Liver (tissue), 9 donors: ENCODE measurements around the gene NOP9. TPM values are rescaled to one million over a fixed set of nuclear protein-coding genes. Genes with fewer than 3 reads are reported as not detected.

ENCODE experiments used
- DNase-seq: peaks from one replicate; pipeline ENCODE4 v3.0.0-alpha.2; 2017; ENCODE audit warnings: low spot score
- H3K27ac ChIP-seq, 2 donors: one replicate each; pipeline ENCODE4 v1.7.0; 2013; ENCODE audit warnings: inconsistent platforms in 2 of 2, low read length in 2 of 2, control low read depth in 1 of 2, low read depth in 1 of 2, mild to moderate bottlenecking in 1 of 2
- H3K27me3 ChIP-seq, 4 donors: one replicate each; pipeline versions ENCODE4 v1.6.1 to v1.7.0; 2013; ENCODE audit warnings: low read length in 3 of 4, inconsistent platforms in 1 of 4, mild to moderate bottlenecking in 1 of 4, moderate library complexity in 1 of 4; ENCODE audit not compliant: control insufficient read depth in 4 of 4, insufficient read depth in 4 of 4
- H3K36me3 ChIP-seq, 4 donors: one replicate each; pipeline versions ENCODE4 v1.6.1 to v1.7.0; 2013; ENCODE audit warnings: low read length in 3 of 4, mild to moderate bottlenecking in 3 of 4, low read depth in 1 of 4, moderate library complexity in 1 of 4; ENCODE audit not compliant: control insufficient read depth in 4 of 4, insufficient read depth in 3 of 4
- H3K4me1 ChIP-seq, 4 donors: one replicate each; pipeline versions ENCODE4 v1.6.1 to v1.7.0; 2013; ENCODE audit warnings: low read length in 3 of 4, mild to moderate bottlenecking in 3 of 4, moderate library complexity in 1 of 4; ENCODE audit not compliant: control insufficient read depth in 4 of 4, insufficient read depth in 4 of 4
- H3K4me3 ChIP-seq, 3 donors: one replicate each; pipeline versions ENCODE4 v1.6.1 to v1.7.0; 2013; ENCODE audit warnings: low read length in 3 of 3, control low read depth in 1 of 3, low read depth in 1 of 3, mild to moderate bottlenecking in 1 of 3
- H3K9ac ChIP-seq, 2 donors: one replicate each; pipeline ENCODE4 v1.7.0; 2013; ENCODE audit warnings: low read length in 2 of 2, mild to moderate bottlenecking in 2 of 2, moderate library complexity in 2 of 2, control low read depth in 1 of 2, low read depth in 1 of 2
- H3K9me3 ChIP-seq, 4 donors: one replicate each; pipeline versions ENCODE4 v1.6.1 to v1.7.0; 2013; ENCODE audit warnings: low read length in 3 of 4; ENCODE audit not compliant: control insufficient read depth in 4 of 4
- ATF3 ChIP-seq: IDR thresholded peaks from 2 replicates; pipeline ENCODE4 v1.6.1; 2016; ENCODE audit warnings: antibody characterized with exemption
- CTCF ChIP-seq: fragments of 150-350 bp; IDR thresholded peaks from 2 replicates; pipeline ENCODE4 v1.5.1; 2017; ENCODE audit warnings: improper control_type of control experiment, low read depth, low read length; ENCODE audit not compliant: missing input control
- EGR1 ChIP-seq, 2 donors: IDR thresholded peaks; 2 replicates each; pipeline ENCODE4 v1.6.1; 2016 to 2018; ENCODE audit warnings: antibody characterized with exemption in 2 of 2, low read depth in 2 of 2
- FOXA1 ChIP-seq: IDR thresholded peaks from 2 replicates; pipeline ENCODE4 v1.6.1; 2016; ENCODE audit warnings: antibody characterized with exemption
- FOXA2 ChIP-seq: IDR thresholded peaks from 2 replicates; pipeline ENCODE4 v1.6.1; 2016; ENCODE audit warnings: antibody characterized with exemption
- GABPA ChIP-seq, 2 donors: IDR thresholded peaks in 1 of 2; conservative IDR thresholded peaks in 1 of 2; 2 replicates each; pipeline ENCODE4 v1.6.1; 2016; ENCODE audit warnings: antibody characterized with exemption in 2 of 2, mild to moderate bottlenecking in 1 of 2, moderate library complexity in 1 of 2
- HNF4A ChIP-seq, 2 donors: conservative IDR thresholded peaks; 2 replicates each; pipeline ENCODE4 v1.6.1; 2016; ENCODE audit warnings: antibody characterized with exemption in 2 of 2, mild to moderate bottlenecking in 2 of 2
- HNF4G ChIP-seq: IDR thresholded peaks from 2 replicates; pipeline ENCODE4 v1.6.1; 2016; ENCODE audit warnings: antibody characterized with exemption
- JUND ChIP-seq, 2 donors: IDR thresholded peaks; 2 replicates each; pipeline ENCODE4 v1.6.1; 2016; ENCODE audit warnings: antibody characterized with exemption in 2 of 2
- NR2F2 ChIP-seq: IDR thresholded peaks from 2 replicates; pipeline ENCODE4 v1.6.1; 2016; ENCODE audit warnings: antibody characterized with exemption
- RAD21 ChIP-seq, 2 donors: IDR thresholded peaks; 2 replicates each; pipeline ENCODE4 v1.6.1; 2016; ENCODE audit warnings: antibody characterized with exemption in 2 of 2, mild to moderate bottlenecking in 2 of 2
- REST ChIP-seq: IDR thresholded peaks from 2 replicates; pipeline ENCODE4 v1.6.1; 2016; ENCODE audit warnings: antibody characterized with exemption, mild to moderate bottlenecking
- RXRA ChIP-seq, 2 donors: IDR thresholded peaks; 2 replicates each; pipeline ENCODE4 v1.6.1; 2017 to 2018; ENCODE audit warnings: antibody characterized with exemption in 2 of 2, mild to moderate bottlenecking in 1 of 2
- SP1 ChIP-seq: IDR thresholded peaks from 2 replicates; pipeline ENCODE4 v1.6.1; 2018; ENCODE audit warnings: antibody characterized with exemption, mild to moderate bottlenecking
- TAF1 ChIP-seq: conservative IDR thresholded peaks from 2 replicates; pipeline ENCODE4 v1.6.1; 2016; ENCODE audit warnings: antibody characterized with exemption, mild to moderate bottlenecking
- YY1 ChIP-seq: IDR thresholded peaks from 2 replicates; pipeline ENCODE4 v1.6.1; 2016; ENCODE audit warnings: antibody characterized with exemption, mild to moderate bottlenecking
- WGBS: extraction: QIAGEN DNeasy Blood & Tissue Kit; methylation state at CpG from one replicate; pipeline ENCODE4 v1.1.7; 2013; 5-methylcytosine and 5-hydroxymethylcytosine counted together
- polyA plus RNA-seq, 2 donors: library from polyadenylated mRNA; stranded (reverse) in 1 of 2; unstranded in 1 of 2; fragments of 200-250 nt in 1 of 2; fragments of >200 nt in 1 of 2; fragmentation: Nextera tagmentation in 1 of 2; extraction: Ambion mirVana in 1 of 2; gene quantifications; one replicate each; pipeline versions ENCODE4 v1.2.1 to v1.2.3, GENCODE V29; 2013 to 2015
- total RNA-seq, 2 donors: library from RNA; depleted of rRNA; stranded (reverse); fragments of >200 nt; gene quantifications; one replicate each; pipeline ENCODE4 v1.2.3, GENCODE V29; 2014
- TF ChIP-seq, protein P1 (sequence below): IDR thresholded peaks from 2 replicates; pipeline ENCODE4 v1.6.1; 2016; ENCODE audit warnings: antibody characterized with exemption
- donor health status: healthy.
- donor health status: healthy.
- donor health status: healthy.
- donor health status: healthy.
- donor health status: healthy.

NOP9 gene
- total and polyA plus RNA-seq, 4 donors, result 3.8 to 18.2 (median 9.7) TPM

DNA sequence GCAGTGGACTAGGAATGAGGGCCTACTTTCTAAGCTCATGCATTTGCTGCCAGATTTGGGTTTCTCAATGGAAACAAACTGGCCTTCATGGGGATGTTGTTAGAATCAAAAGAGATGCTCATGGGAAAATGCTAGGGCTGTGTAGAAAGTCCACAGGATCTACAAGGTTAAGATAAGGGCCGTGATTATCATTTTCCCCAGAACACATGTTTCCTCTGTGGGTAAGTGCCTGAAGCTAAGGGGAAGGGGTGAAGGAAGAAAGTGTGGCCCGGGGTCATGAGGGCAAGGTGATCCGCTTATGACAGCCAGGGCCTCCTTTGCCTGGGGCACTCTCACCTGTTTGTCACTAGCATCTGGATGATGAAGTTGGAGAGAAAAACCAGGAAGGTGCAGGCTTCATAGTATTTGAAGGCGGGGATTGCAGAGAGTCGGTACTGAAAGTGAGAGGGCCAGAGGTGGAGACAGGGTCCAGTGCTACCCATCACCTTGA, 25.4 kb downstream of the NOP9 start:
- H3K4me1 ChIP-seq, result peaks cover 0 to 6% (median 1%) of the 10 kb centered on the region in 4 donors
- H3K9me3 ChIP-seq, result no peaks in the 10 kb centered on the region
- TF ChIP-seq ATF3, result no peak
- no peak for TF ChIP-seq RXRA (IDR thresholded peaks at IDR 0.05)
- no peak for TF ChIP-seq CTCF
- no peak for TF ChIP-seq HNF4G
- no peak for TF ChIP-seq TAF1
- TF ChIP-seq, protein P1, sequence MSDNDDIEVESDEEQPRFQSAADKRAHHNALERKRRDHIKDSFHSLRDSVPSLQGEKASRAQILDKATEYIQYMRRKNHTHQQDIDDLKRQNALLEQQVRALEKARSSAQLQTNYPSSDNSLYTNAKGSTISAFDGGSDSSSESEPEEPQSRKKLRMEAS, result no peak
- TF ChIP-seq RAD21 (IDR thresholded peaks at IDR 0.05), result no peak
- TF ChIP-seq SP1, result no peak
- TF ChIP-seq NR2F2, result no peak
- no peak for TF ChIP-seq REST
- no peak for TF ChIP-seq HNF4A (conservative IDR thresholded peaks at IDR 0.05)
- TF ChIP-seq FOXA2, result no peak
- no peak for TF ChIP-seq JUND (IDR thresholded peaks at IDR 0.05)
- no peak for TF ChIP-seq FOXA1
- no peak for TF ChIP-seq GABPA (IDR thresholded peaks at IDR 0.05 in 1 of 2, conservative IDR thresholded peaks at IDR 0.05 in 1 of 2)
- no peak for TF ChIP-seq EGR1 (IDR thresholded peaks at IDR 0.05; ENCODE audit: low read depth in 2 of 2)
- no peak for DNase-seq
- H3K36me3 ChIP-seq, result no peaks in the 10 kb centered on the region
- H3K27me3 ChIP-seq, result no peaks in the 10 kb centered on the region
- no peak overlapping the region for H3K4me3 ChIP-seq
- no peak overlapping the region for H3K27ac ChIP-seq
- WGBS, result 82% methylated on average over 5 of the region's 5 CpGs
- H3K9ac ChIP-seq, result no peak overlapping the region

DNA sequence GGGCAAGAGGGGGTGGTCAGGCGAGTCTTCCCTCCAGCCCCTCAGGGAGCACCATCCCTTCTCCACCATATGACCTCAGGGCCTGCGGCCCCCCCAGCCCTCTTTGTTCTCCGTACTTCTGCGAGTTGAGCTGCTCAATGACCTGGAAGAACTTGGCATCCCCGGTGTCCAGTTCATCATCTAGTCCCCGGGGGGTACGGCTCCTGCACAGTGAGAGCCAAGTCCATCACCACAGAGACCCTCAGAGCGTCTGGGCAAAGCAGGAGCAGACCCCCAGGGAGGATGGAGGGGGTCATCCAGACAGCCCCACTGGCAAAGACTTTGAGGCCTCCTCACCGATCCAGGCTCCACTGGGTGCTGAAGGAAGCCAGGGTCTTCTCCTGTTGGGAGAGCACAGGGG, 26.3 kb downstream of the NOP9 start:
- Histone ChIP-seq H3K4me1 (peaks cover 0 to 6% (median 1%) of the 10 kb centered on the region in 4 donors), H3K27ac (no peak overlapping the region), H3K9me3 (no peaks in the 10 kb centered on the region), H3K36me3 (no peaks in the 10 kb centered on the region), H3K9ac (no peak overlapping the region), H3K27me3 (no peaks in the 10 kb centered on the region), H3K4me3 (no peak overlapping the region)
- TF ChIP-seq YY1 (no peak), SP1 (no peak), CTCF (no peak), EGR1 (IDR thresholded peaks at IDR 0.05; ENCODE audit: low read depth in 2 of 2) (no peak), HNF4G (no peak), TAF1 (no peak), FOXA1 (no peak), RXRA (IDR thresholded peaks at IDR 0.05) (no peak), NR2F2 (no peak), FOXA2 (no peak)
- 90% methylated on average over 9 of the region's 9 CpGs for WGBS
- no peak for DNase-seq
